NCI-H524 (cell line): Measurements from ENCODE around the gene KIF1A.
A peak's percentile ranks its signal among the peaks of the same experiment; 100 is the strongest.
"Not testable (repeated sequence)": the region's sequence is repeated elsewhere in the genome, so short reads cannot be mapped to it uniquely, and the experiment has no call there.

Source experiments
- DNase-seq, 2 experiments: peaks; one replicate each; lab custom pipeline; 2025; lab: John Stamatoyannopoulos, UW

Gene KIF1A

GRCh38 chr2:240685771-240686371 is 134.1 kb downstream of the KIF1A start:
- no peak for DNase-seq

DNA sequence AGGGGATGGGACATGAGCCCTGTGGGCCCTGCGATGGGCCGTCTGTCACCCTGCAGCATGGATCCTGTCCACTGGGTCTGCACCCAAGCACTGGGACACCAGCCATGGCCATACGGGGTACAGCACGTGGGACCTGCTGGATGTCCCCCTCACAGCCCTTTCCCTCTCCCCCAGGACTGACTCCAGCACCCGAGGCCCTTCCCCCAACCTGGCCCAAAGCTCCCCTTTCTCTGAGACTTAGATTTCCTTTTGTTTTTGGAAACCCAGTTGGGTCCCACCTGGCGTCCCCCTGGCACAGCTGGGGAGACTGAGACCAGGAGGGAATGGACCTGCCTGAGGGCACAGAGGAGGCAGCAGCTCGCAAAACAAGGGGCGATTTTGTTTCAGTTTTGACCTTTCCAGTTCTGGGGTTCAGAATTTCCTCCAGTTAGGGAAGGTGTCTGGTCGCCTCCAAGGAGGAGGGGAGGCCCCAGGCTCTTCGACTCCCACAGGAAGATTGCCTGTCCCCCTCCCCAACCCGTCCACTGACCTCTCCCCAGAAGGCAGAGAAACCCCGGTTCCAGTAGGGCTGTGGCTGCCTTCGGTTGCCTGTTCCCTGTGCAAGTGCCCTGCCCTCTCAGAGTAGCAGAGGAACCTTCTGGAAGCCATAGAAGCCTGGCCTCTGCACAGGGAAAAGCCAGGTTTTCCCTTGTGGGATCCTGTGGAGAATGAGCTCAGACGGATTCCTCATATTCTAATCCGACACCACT is 135.9 kb downstream of the KIF1A start:
- DNase-seq = not testable (repeated sequence)

- not testable (repeated sequence) for DNase-seq
Observed at GRCh38 chr2:240683329-240683979, 136.6 kb downstream of the KIF1A start.

DNA sequence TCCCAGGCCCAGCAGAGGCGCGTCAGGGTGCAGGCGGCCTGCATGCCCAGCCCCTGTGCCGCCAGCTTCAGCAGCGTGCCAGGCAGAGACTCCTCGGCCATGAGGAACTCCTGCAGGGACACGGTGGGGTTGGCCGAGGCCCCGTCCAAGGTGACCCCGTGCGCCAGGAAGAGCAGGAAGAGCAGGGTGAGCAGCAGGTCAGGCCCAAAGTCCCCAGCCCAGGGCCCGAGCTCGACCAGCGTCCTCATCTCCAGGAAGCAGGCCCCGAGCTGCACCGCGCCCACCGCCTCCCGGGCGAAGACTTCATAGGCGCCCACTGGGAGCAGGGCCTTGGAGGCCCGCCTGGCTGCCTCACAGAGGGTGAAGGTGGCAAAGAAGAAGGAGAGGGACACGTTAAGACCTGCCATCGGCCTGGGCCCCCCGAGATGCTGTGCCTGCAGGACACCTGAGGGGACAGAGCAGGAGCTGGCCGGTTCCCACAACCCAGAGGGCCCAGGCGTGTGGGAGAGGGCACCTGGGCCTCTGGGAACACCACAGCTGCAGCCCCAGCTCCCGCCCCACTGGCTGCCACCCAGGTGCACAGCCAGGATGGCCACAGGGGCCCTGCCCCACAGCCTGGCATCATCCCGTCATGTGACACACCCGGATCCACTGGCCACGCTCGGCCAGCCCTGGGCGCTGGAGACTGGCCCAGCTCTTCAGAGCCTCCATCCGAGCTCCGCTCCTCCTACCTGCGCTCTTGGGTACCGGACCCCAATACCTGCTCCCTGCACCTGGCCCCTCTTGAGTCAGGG is 137.4 kb downstream of the KIF1A start, which contains the start of gene AQP12B:
TSS of gene AQP12B (minus strand) at position 455 of the 794 bp plus-strand sequence. CDS start at position 407, 48 bp downstream.
- DNase-seq = not testable (repeated sequence)

- not testable (repeated sequence) for DNase-seq
Observed at GRCh38 chr2:240680185-240680584, 139.8 kb downstream of the KIF1A start.

- DNase-seq = not testable (repeated sequence)
Observed at GRCh38 chr2:240678909-240679308, 141.1 kb downstream of the KIF1A start.

DNA sequence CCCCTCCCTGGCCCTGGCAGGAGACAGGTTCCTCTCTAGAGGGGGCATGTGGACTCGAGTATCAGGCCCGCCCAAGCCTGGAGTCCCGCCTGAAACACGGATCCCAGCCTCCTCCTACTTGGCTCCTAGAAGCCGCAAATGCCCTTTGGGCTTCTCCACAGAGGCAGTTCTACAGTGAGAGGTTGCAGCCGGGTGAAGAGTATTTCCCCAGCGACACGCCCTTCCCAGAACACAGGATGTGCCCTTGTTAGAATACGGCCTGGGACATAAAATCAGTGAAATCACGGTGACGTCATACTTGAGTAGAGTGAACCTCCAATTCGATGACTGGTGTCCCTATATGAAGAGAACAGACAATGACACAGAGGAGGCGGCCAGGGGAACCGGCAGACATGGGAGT is 142.0 kb downstream of the KIF1A start:
- not testable (repeated sequence) for DNase-seq

DNA sequence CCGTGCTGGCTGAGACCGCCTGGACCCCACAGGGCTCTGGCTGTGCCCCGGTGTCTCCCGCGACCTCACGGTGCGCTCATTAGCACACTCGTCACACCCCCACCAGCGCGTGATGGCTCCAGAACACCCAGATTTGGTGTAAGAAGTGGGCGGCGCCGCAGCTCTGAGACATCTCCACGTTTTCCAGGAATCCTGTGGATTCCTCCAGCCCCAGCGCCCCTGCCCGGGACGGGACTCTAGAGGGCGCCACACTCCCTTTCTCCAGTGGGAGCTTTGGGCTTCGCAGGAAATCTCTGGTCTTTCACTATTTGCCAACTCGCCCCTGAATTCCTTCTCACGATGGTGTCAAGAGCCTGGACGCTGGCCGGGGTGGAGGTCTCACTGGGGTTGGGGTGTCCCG is 144.7 kb downstream of the KIF1A start:
- not testable (repeated sequence) for DNase-seq

GRCh38 chr2:240674461-240675184 is 145.4 kb downstream of the KIF1A start:
- DNase-seq = peak in 1 of 2 experiments; percentile 17

DNA sequence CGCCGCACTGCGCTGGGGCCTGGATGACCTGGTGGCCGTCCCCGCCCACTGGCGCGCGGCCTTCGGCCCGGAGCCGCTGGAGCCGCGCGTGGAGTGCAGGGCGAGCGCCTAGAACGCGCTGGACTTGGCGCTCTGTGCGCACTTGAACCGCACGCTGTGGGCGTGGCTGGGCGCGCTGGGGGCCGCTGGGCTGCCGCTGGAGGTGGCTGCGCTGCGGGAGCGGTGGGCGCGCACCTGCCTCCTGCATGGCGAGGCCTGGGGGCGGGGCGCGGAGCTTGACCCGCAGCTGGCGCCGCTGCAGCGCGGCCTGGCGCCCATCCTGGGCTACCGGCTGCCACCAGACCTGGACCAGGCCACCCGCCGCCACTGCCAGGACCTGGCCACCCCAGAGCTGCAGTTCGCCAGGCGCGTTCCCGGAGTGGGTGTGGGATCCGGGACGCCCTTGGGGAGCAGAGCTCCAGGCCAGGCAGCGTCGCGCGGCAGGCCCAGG is 147.3 kb downstream of the KIF1A start:
- no peak for DNase-seq

GRCh38 chr2:240672076-240672700 is 147.8 kb downstream of the KIF1A start:
- no peak for DNase-seq

GRCh38 chr2:240670950-240671349 is 149.1 kb downstream of the KIF1A start:
- no peak for DNase-seq

- DNase-seq = no peak
Observed at GRCh38 chr2:240670402-240670801, 149.6 kb downstream of the KIF1A start.

DNA sequence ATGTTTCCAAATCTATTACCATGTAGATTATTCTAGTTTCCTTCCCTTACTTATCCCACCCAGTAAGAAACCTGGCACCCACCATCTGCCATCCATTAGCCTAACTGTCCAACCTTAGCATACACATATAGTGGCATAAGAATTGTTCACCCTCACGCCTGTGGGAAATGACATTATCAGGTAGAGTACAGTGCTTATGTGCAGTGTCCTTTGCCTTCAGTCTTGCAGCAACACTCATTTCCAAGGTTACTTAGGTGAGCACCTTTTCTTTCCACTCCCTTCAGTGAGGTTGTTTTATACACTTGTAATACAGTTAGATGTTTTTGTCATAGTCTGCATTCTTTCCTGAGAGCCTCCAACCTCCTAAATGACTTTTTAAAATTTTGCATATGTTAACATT is 155.4 kb downstream of the KIF1A start:
- no peak for DNase-seq
